ENCODE measurements around the gene ODF4.

ODF4 gene

GRCh38 chr17:8369944-8370343, 30.3 kb downstream of the ODF4 start:
- TF ChIP-seq SIN3A (IDR thresholded peaks at IDR 0.05; ENCODE audit: borderline replicate concordance, insufficient read depth, low read length) (no peak), REST (IDR thresholded peaks at IDR 0.05; ENCODE audit: insufficient read depth in 1 of 2, low read depth in 2 of 2, low read length in 2 of 2) (no peak), TAF1 (IDR thresholded peaks at IDR 0.05; ENCODE audit: borderline replicate concordance, insufficient read depth, low read length) (no peak), POLR2AphosphoS5 (IDR thresholded peaks at IDR 0.05; ENCODE audit: low read depth, low read length) (no peak), FOXP2 (optimal IDR thresholded peaks at IDR 0.05; ENCODE audit: borderline replicate concordance, extremely low read depth, extremely low read length, insufficient read depth) (no peak)

- TF ChIP-seq FOXP2 (optimal IDR thresholded peaks at IDR 0.05; ENCODE audit: borderline replicate concordance, extremely low read depth, extremely low read length, insufficient read depth), result no peak
- no peak for TF ChIP-seq TAF1 (IDR thresholded peaks at IDR 0.05; ENCODE audit: borderline replicate concordance, insufficient read depth, low read length)
- TF ChIP-seq REST (IDR thresholded peaks at IDR 0.05; ENCODE audit: insufficient read depth in 1 of 2, low read depth in 2 of 2, low read length in 2 of 2), result no peak
- TF ChIP-seq SIN3A (IDR thresholded peaks at IDR 0.05; ENCODE audit: borderline replicate concordance, insufficient read depth, low read length), result no peak
Observed at GRCh38 chr17:8371786-8372185, 32.1 kb downstream of the ODF4 start.

GRCh38 chr17:8372422-8372821, 32.8 kb downstream of the ODF4 start:
- TF ChIP-seq REST (IDR thresholded peaks at IDR 0.05; ENCODE audit: insufficient read depth in 1 of 2, low read depth in 2 of 2, low read length in 2 of 2), result no peak
- TF ChIP-seq TAF1 (IDR thresholded peaks at IDR 0.05; ENCODE audit: borderline replicate concordance, insufficient read depth, low read length), result no peak
- TF ChIP-seq POLR2AphosphoS5 (IDR thresholded peaks at IDR 0.05; ENCODE audit: low read depth, low read length), result no peak
- TF ChIP-seq SIN3A (IDR thresholded peaks at IDR 0.05; ENCODE audit: borderline replicate concordance, insufficient read depth, low read length), result no peak
- no peak for TF ChIP-seq FOXP2 (optimal IDR thresholded peaks at IDR 0.05; ENCODE audit: borderline replicate concordance, extremely low read depth, extremely low read length, insufficient read depth)

- TF ChIP-seq SIN3A (IDR thresholded peaks at IDR 0.05; ENCODE audit: borderline replicate concordance, insufficient read depth, low read length) (no peak), REST (IDR thresholded peaks at IDR 0.05; ENCODE audit: insufficient read depth in 1 of 2, low read depth in 2 of 2, low read length in 2 of 2) (no peak), FOXP2 (optimal IDR thresholded peaks at IDR 0.05; ENCODE audit: borderline replicate concordance, extremely low read depth, extremely low read length, insufficient read depth) (no peak), POLR2AphosphoS5 (IDR thresholded peaks at IDR 0.05; ENCODE audit: low read depth, low read length) (no peak), TAF1 (IDR thresholded peaks at IDR 0.05; ENCODE audit: borderline replicate concordance, insufficient read depth, low read length) (no peak)
Observed at GRCh38 chr17:8375738-8376259, 36.2 kb downstream of the ODF4 start.

Data from PFSK-1 (cell line).